Stomach (tissue), 9 donors: Measurements from ENCODE around the gene C20orf202. TPM values are rescaled to one million over a fixed set of nuclear protein-coding genes. Genes with fewer than 3 reads are reported as not detected.
A peak's percentile ranks its signal among the peaks of the same experiment; 100 is the strongest.

ENCODE experiments used
- DNase-seq, 2 donors: peaks; one replicate each; pipeline versions ENCODE4 v3.0.0 to v3.0.0-alpha.2; 2013 to 2019
- H3K27ac ChIP-seq, 5 donors: fragments of 200-600 bp in 4 of 5; sonication (generic) in 4 of 5; one replicate each; pipeline ENCODE4 v1.5.1; 2013 to 2019; ENCODE audit warnings: mild to moderate bottlenecking in 1 of 5, moderate library complexity in 1 of 5
- H3K27me3 ChIP-seq, 3 donors: fragments of 200-600 bp; sonication (generic); one replicate each; pipeline ENCODE4 v1.5.1; 2017 to 2019; ENCODE audit warnings: mixed run types in 1 of 3
- H3K36me3 ChIP-seq, 4 donors: fragments of 200-600 bp; sonication (generic); 1 replicate in 3 of 4; 2 replicates in 1 of 4; pipeline ENCODE4 v1.5.1; 2016 to 2019
- H3K4me1 ChIP-seq, 4 donors: fragments of 200-600 bp; sonication (generic); one replicate each; pipeline ENCODE4 v1.5.1; 2016 to 2019
- H3K4me3 ChIP-seq, 4 donors: fragments of 200-600 bp; sonication (generic) in 3 of 4; one replicate each; pipeline ENCODE4 v1.5.1; 2016 to 2019; ENCODE audit warnings: mild to moderate bottlenecking in 1 of 4
- H3K9me3 ChIP-seq, 4 donors: fragments of 200-600 bp; sonication (generic); one replicate each; pipeline ENCODE4 v1.5.1; 2016 to 2019
- CTCF ChIP-seq, 7 experiments: fragments of 450-650 bp in 4 of 7; fragments of 200-600 bp in 3 of 7; sonication (generic) in 3 of 7; IDR thresholded peaks; one replicate each; pipeline ENCODE4 v1.5.1; 2016 to 2019; ENCODE audit warnings: antibody characterized with exemption in 7 of 7, control low read depth in 2 of 7, mild to moderate bottlenecking in 1 of 7
- EP300 ChIP-seq: sonication (generic); formaldehyde crosslinking; IDR thresholded peaks from one replicate; pipeline ENCODE4 v1.6.1; 2017; ENCODE audit warnings: antibody characterized with exemption
- POLR2A ChIP-seq, 4 donors: fragments of 450-650 bp; IDR thresholded peaks; one replicate each; pipeline ENCODE4 v1.6.1; 2016; ENCODE audit warnings: antibody characterized with exemption in 4 of 4, control low read depth in 2 of 4, mild to moderate bottlenecking in 1 of 4, moderate library complexity in 1 of 4
- POLR2AphosphoS5 ChIP-seq, 3 donors: sonication (generic); formaldehyde crosslinking; IDR thresholded peaks; one replicate each; pipeline ENCODE4 v1.6.1; 2016; ENCODE audit warnings: antibody characterized with exemption in 3 of 3
- WGBS, 5 donors: extraction: QIAGEN DNeasy Blood & Tissue Kit in 3 of 5; methylation state at CpG; one replicate each; pipeline versions ENCODE4 v1.1.5 to v1.1.7; 2013 to 2018; 5-methylcytosine and 5-hydroxymethylcytosine counted together
- intact Hi-C: fragments of 100-400 bp; cut with DNase I; formaldehyde crosslinking; loops from one replicate; pipeline ENCODE4 v1.15.1; 2023; ENCODE audit warnings: low total_unique reads
- polyA plus RNA-seq, 3 donors: library from polyadenylated mRNA; stranded (reverse); fragments of 200-250 nt; gene quantifications; one replicate each; pipeline ENCODE4 v1.2.3, GENCODE V29; 2013
- total RNA-seq, 5 donors: library from RNA; depleted of rRNA; stranded (reverse); fragments of >200 nt; gene quantifications; one replicate each; pipeline versions ENCODE4 v1.1.0 to v1.2.3, GENCODE V29; 2014 to 2016
- donor health status: healthy with polysubstance abuse.
- donor health status: Bipolar disorder and iron deficiency.
- donor health status: healthy.

Gene C20orf202
- total and polyA plus RNA-seq, 8 donors: 0.05 TPM; not detected in 7

- TF ChIP-seq POLR2A (IDR thresholded peaks at IDR 0.05) (no peak), CTCF (IDR thresholded peaks at IDR 0.05) (no peak), POLR2AphosphoS5 (IDR thresholded peaks at IDR 0.05) (no peak), EP300 (no peak)
- Histone ChIP-seq H3K4me1 (peaks cover 12 to 28% (median 21%) of the 10 kb centered on the region in 4 donors), H3K27ac (no peak overlapping the region), H3K4me3 (no peak overlapping the region), H3K36me3 (no peaks in the 10 kb centered on the region), H3K27me3 (peaks cover 6 to 46% (median 25%) of the 10 kb centered on the region in 3 donors), H3K9me3 (no peaks in the 10 kb centered on the region)
- DNase-seq: no peak
- WGBS, 5 donors: 53 to 79% (median 76%) methylated on average over 8 to 13 of the region's 13 CpGs
- intact Hi-C loops: no loop called here
Measured at GRCh38 chr20:1186367-1186991, 16.8 kb upstream of the C20orf202 start.

- TF ChIP-seq POLR2A (IDR thresholded peaks at IDR 0.05) (no peak), POLR2AphosphoS5 (IDR thresholded peaks at IDR 0.05) (no peak), CTCF (IDR thresholded peaks at IDR 0.05) (no peak), EP300 (no peak)
- 49 to 66% (median 57%) methylated on average over 4 of the region's 4 CpGs for WGBS, 5 donors
- H3K4me3 ChIP-seq: no peak overlapping the region
- no peaks in the 10 kb centered on the region for H3K9me3 ChIP-seq
- DNase-seq: peak in 1 of 2 donors; percentile 54
- intact Hi-C loops: no loop called here
- peaks cover 12 to 28% (median 21%) of the 10 kb centered on the region in 4 donors for H3K4me1 ChIP-seq
- no peak overlapping the region for H3K27ac ChIP-seq
- peaks cover 6 to 45% (median 25%) of the 10 kb centered on the region in 3 donors for H3K27me3 ChIP-seq
- H3K36me3 ChIP-seq: no peaks in the 10 kb centered on the region
Measured at GRCh38 chr20:1187605-1188171, 15.6 kb upstream of the C20orf202 start.

GRCh38 chr20:1188347-1188746 is 14.9 kb upstream of the C20orf202 start:
- intact Hi-C loops: no loop called here
- H3K4me1 ChIP-seq: peaks cover 12 to 28% (median 21%) of the 10 kb centered on the region in 4 donors
- H3K9me3 ChIP-seq: no peaks in the 10 kb centered on the region
- 88 to 100% (median 100%) methylated on average over 1 of the region's 1 CpG for WGBS, 5 donors
- H3K27ac ChIP-seq: no peak overlapping the region
- no peak overlapping the region for H3K4me3 ChIP-seq
- no peaks in the 10 kb centered on the region for H3K36me3 ChIP-seq
- peaks cover 6 to 39% (median 25%) of the 10 kb centered on the region in 3 donors for H3K27me3 ChIP-seq
- TF ChIP-seq CTCF (IDR thresholded peaks at IDR 0.05) (no peak), POLR2AphosphoS5 (IDR thresholded peaks at IDR 0.05) (no peak), POLR2A (IDR thresholded peaks at IDR 0.05) (no peak), EP300 (no peak)
- no peak for DNase-seq

GRCh38 chr20:1189827-1190226 is 13.4 kb upstream of the C20orf202 start:
- intact Hi-C loops: no loop called here
- Histone ChIP-seq H3K27ac (no peak overlapping the region), H3K36me3 (no peaks in the 10 kb centered on the region), H3K4me1 (peaks cover 7 to 23% (median 16%) of the 10 kb centered on the region in 4 donors), H3K4me3 (no peak overlapping the region), H3K9me3 (no peaks in the 10 kb centered on the region), H3K27me3 (peaks cover 1 to 24% (median 12%) of the 10 kb centered on the region in 3 donors)
- TF ChIP-seq EP300 (no peak), POLR2A (IDR thresholded peaks at IDR 0.05) (no peak), POLR2AphosphoS5 (IDR thresholded peaks at IDR 0.05) (no peak), CTCF (IDR thresholded peaks at IDR 0.05) (no peak)
- WGBS, 5 donors: 54 to 79% (median 69%) methylated on average over 1 of the region's 1 CpG
- no peak for DNase-seq
